Kidney (tissue), 14 donors: ENCODE results near the gene CALCOCO2. TPM values are rescaled to one million over a fixed set of nuclear protein-coding genes. Genes with fewer than 3 reads are reported as not detected.

Experiments used
- DNase-seq, 5 donors: peaks; one replicate each; pipeline ENCODE4 v3.0.0-alpha.2; 2013 to 2020
- FAIRE-seq: peaks from 2 replicates; lab custom pipeline; 2012; peaks lifted over from hg19 to GRCh38; lab: Jason Lieb, UNC
- H3K27ac ChIP-seq, 2 donors: one replicate each; pipeline ENCODE4 v1.7.0; 2013; ENCODE audit warnings: low read depth in 2 of 2, low read length in 2 of 2, inconsistent platforms in 1 of 2
- H3K27me3 ChIP-seq: one replicate; pipeline ENCODE4 v1.7.1; 2013; ENCODE audit warnings: low read length, inconsistent platforms; ENCODE audit not compliant: control insufficient read depth, insufficient read depth
- H3K36me3 ChIP-seq, 3 donors: one replicate each; pipeline versions ENCODE4 v1.7.0 to v1.7.1; 2013; ENCODE audit warnings: low read length in 3 of 3, control low read depth in 1 of 3, inconsistent platforms in 1 of 3; ENCODE audit not compliant: insufficient read depth in 3 of 3, control insufficient read depth in 2 of 3
- H3K4me1 ChIP-seq, 3 donors: one replicate each; pipeline versions ENCODE4 v1.7.0 to v1.7.1; 2013; ENCODE audit warnings: low read length in 3 of 3, inconsistent platforms in 1 of 3, low read depth in 1 of 3; ENCODE audit not compliant: control insufficient read depth in 2 of 3, insufficient read depth in 2 of 3
- H3K4me3 ChIP-seq, 3 donors: one replicate each; pipeline versions ENCODE4 v1.7.0 to v1.8.1; 2013; ENCODE audit warnings: low read length in 3 of 3, control low read depth in 1 of 3, inconsistent platforms in 1 of 3
- H3K9ac ChIP-seq, 3 donors: one replicate each; pipeline versions ENCODE4 v1.7.0 to v1.7.1; 2013; ENCODE audit warnings: low read length in 3 of 3, control low read depth in 1 of 3, inconsistent platforms in 1 of 3
- H3K9me3 ChIP-seq, 3 donors: one replicate each; pipeline versions ENCODE4 v1.7.0 to v1.7.1; 2013; ENCODE audit warnings: low read length in 3 of 3, control low read depth in 1 of 3, inconsistent platforms in 1 of 3; ENCODE audit not compliant: control insufficient read depth in 2 of 3, insufficient read depth in 1 of 3
- intact Hi-C: fragments of 100-400 bp; cut with DNase I; formaldehyde crosslinking; loops from one replicate; pipeline ENCODE4 v1.11.1; 2022
- polyA plus RNA-seq: library from polyadenylated mRNA; stranded (reverse); fragments of 350-450 nt; fragmentation: Illumina TruSeq; extraction: RNeasy Lipid Tissue Mini Kit (QIAGEN cat#74804); gene quantifications from one replicate; pipeline ENCODE4 v1.2.3, GENCODE V29; 2014; ENCODE audit warnings: low read depth, low replicate concordance; ENCODE audit not compliant: insufficient read depth
- total RNA-seq: library from RNA; stranded (reverse); fragmentation: NEBNext Ultra II Directional; extraction: Animal tissue kit (Norgen Biotek cat#: 25700); gene quantifications from one replicate; pipeline ENCODE4 v1.2.1, GENCODE V29; 2021
- TF ChIP-seq, protein P1 (sequence below): IDR thresholded peaks from 3 replicates; pipeline ENCODE4 v1.5.1; 2012; ENCODE audit warnings: mild to moderate bottlenecking, moderate library complexity, borderline replicate concordance; ENCODE audit not compliant: insufficient read depth; ENCODE audit errors: extremely low read depth
- donor health status: control.
- donor health status: control.
- donor health status: control.
- donor health status: control.
- donor health status: control.
- donor health status: DM: yes; HTN: yes; CAD: no.
- donor health status: Normal renal cell carcinoma (clear cell type).

CALCOCO2 gene
- total and polyA plus RNA-seq, 2 donors from 2014 or later, result 63.6 to 157 TPM

GRCh38 chr17:48901241-48901640, 70.4 kb downstream of the CALCOCO2 start:
- DNase-seq (no peak), FAIRE-seq (no peak)
- Histone ChIP-seq H3K27me3 (no peaks in the 10 kb centered on the region), H3K4me3 (no peak overlapping the region), H3K4me1 (no peaks in the 10 kb centered on the region), H3K36me3 (peaks cover 0 to 11% (median 11%) of the 10 kb centered on the region in 3 donors), H3K9ac (no peak overlapping the region), H3K27ac (no peak overlapping the region), H3K9me3 (no peaks in the 10 kb centered on the region)
- TF ChIP-seq, protein P1, sequence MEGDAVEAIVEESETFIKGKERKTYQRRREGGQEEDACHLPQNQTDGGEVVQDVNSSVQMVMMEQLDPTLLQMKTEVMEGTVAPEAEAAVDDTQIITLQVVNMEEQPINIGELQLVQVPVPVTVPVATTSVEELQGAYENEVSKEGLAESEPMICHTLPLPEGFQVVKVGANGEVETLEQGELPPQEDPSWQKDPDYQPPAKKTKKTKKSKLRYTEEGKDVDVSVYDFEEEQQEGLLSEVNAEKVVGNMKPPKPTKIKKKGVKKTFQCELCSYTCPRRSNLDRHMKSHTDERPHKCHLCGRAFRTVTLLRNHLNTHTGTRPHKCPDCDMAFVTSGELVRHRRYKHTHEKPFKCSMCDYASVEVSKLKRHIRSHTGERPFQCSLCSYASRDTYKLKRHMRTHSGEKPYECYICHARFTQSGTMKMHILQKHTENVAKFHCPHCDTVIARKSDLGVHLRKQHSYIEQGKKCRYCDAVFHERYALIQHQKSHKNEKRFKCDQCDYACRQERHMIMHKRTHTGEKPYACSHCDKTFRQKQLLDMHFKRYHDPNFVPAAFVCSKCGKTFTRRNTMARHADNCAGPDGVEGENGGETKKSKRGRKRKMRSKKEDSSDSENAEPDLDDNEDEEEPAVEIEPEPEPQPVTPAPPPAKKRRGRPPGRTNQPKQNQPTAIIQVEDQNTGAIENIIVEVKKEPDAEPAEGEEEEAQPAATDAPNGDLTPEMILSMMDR, result no peak
- intact Hi-C loops, result no loop called here

GRCh38 chr17:48903401-48903800, 72.6 kb downstream of the CALCOCO2 start:
- H3K4me1 ChIP-seq, result peaks cover 0 to 2% (median 0%) of the 10 kb centered on the region in 3 donors
- TF ChIP-seq, protein P1, result no peak
- no peaks in the 10 kb centered on the region for H3K27me3 ChIP-seq
- H3K4me3 ChIP-seq, result no peak overlapping the region
- DNase-seq, result no peak
- no peaks in the 10 kb centered on the region for H3K9me3 ChIP-seq
- H3K27ac ChIP-seq, result no peak overlapping the region
- intact Hi-C loops, result no loop called here
- no peak overlapping the region for H3K9ac ChIP-seq
- peaks cover 0 to 2% (median 0%) of the 10 kb centered on the region in 3 donors for H3K36me3 ChIP-seq
- no peak for FAIRE-seq

GRCh38 chr17:48904428-48904827, 73.6 kb downstream of the CALCOCO2 start:
- Histone ChIP-seq H3K36me3 (no peaks in the 10 kb centered on the region), H3K27ac (no peak overlapping the region), H3K9me3 (no peaks in the 10 kb centered on the region), H3K4me1 (peaks cover 0 to 2% (median under 1%) of the 10 kb centered on the region in 3 donors), H3K27me3 (no peaks in the 10 kb centered on the region), H3K4me3 (no peak overlapping the region), H3K9ac (no peak overlapping the region)
- TF ChIP-seq, protein P1, result no peak
- intact Hi-C loops, result no loop called here
- FAIRE-seq (no peak), DNase-seq (no peak)

- Histone ChIP-seq H3K9me3 (no peaks in the 10 kb centered on the region), H3K27me3 (no peaks in the 10 kb centered on the region), H3K4me3 (no peak overlapping the region), H3K9ac (no peak overlapping the region), H3K4me1 (peaks cover 0 to 18% (median 14%) of the 10 kb centered on the region in 3 donors), H3K27ac (no peak overlapping the region), H3K36me3 (peaks cover 0 to 4% (median 0%) of the 10 kb centered on the region in 3 donors)
- FAIRE-seq (no peak), DNase-seq (no peak)
- intact Hi-C loops, result no loop called here
- TF ChIP-seq, protein P1, result no peak
These were observed 75.2 kb downstream of the CALCOCO2 start for GRCh38 chr17:48905987-48906515.
